Neural crest cell (in vitro differentiated cells): ENCODE measurements around the gene TRPM2. TPM values are rescaled to one million over a fixed set of nuclear protein-coding genes. Genes with fewer than 3 reads are reported as not detected.

Source experiments
- DNase-seq: peaks from one replicate; pipeline ENCODE4 v3.0.0; 2021; ENCODE audit warnings: low read depth, mixed read lengths, low spot score
- H3K27ac Mint-ChIP-seq: one replicate; pipeline ENCODE4 v1.8.0; 2021; ENCODE audit warnings: mild to moderate bottlenecking, mixed read lengths; ENCODE audit not compliant: unreplicated experiment
- H3K27me3 Mint-ChIP-seq: 2 replicates; pipeline ENCODE4 v1.8.0; 2021; ENCODE audit warnings: low read depth, mild to moderate bottlenecking, mixed read lengths
- H3K36me3 Mint-ChIP-seq: 2 replicates; pipeline ENCODE4 v1.8.0; 2021; ENCODE audit warnings: low read depth, mild to moderate bottlenecking, mixed read lengths
- H3K4me1 Mint-ChIP-seq: 2 replicates; pipeline ENCODE4 v1.8.0; 2021; ENCODE audit warnings: mixed read lengths
- H3K4me3 Mint-ChIP-seq: one replicate; pipeline ENCODE4 v1.8.0; 2021; ENCODE audit warnings: mild to moderate bottlenecking, mixed read lengths
- H3K9me3 Mint-ChIP-seq: 2 replicates; pipeline ENCODE4 v1.8.0; 2021; ENCODE audit warnings: mixed read lengths
- total RNA-seq: library from RNA; stranded (reverse); gene quantifications from 2 replicates; pipeline ENCODE4 v1.2.1, GENCODE V29; 2021
- TF ChIP-seq, protein P1 (sequence below): fragments of 200-600 bp; sonication (generic); conservative IDR thresholded peaks from 2 replicates; pipeline ENCODE4 v1.5.0; 2021; ENCODE audit warnings: antibody characterized with exemption, mild to moderate bottlenecking

Gene TRPM2
- total RNA-seq, 1 donor from 2014 or later: not detected

DNA sequence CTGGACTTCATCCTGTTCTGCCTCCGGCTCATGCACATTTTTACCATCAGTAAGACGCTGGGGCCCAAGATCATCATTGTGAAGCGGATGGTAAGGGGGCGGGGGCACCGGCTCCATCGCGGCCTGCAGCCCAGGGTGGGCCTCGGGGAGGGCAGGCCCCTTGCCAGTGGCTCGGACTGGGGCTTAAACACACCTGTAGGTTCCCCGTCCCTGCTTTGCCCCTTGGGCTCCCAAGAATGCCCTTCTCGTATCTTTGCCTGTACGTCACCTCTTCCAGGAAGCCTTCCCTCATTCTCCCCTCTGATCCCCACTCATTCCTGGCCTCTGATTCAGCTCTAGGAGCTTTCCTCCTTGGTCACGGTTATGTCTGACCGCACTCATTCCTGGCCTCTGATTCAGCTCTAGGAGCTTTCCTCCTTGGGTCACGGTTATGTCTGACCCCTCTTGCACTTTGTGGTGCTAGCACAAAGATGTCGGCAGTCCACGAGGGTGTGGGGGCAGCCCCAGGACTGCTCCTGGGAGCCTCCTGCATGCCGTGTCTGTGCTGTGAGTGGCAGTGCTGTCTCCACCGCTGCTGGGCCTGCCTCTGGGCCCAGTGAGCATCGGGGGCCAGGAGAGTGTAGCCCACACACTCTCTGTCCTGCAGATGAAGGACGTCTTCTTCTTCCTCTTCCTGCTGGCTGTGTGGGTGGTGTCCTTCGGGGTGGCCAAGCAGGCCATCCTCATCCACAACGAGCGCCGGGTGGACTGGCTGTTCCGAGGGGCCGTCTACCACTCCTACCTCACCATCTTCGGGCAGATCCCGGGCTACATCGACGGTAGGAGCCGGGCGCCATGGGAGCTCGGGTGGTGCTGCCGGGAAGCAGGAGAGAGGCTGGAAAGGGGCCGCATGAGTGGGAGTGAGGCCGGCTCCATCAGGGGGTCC, 52.8 kb downstream of the TRPM2 start:
- peaks cover 2% of the 10 kb centered on the region for H3K36me3 Mint-ChIP-seq
- H3K4me1 Mint-ChIP-seq: no peaks in the 10 kb centered on the region
- no peak overlapping the region for H3K27ac Mint-ChIP-seq
- DNase-seq: no peak
- TF ChIP-seq, protein P1, sequence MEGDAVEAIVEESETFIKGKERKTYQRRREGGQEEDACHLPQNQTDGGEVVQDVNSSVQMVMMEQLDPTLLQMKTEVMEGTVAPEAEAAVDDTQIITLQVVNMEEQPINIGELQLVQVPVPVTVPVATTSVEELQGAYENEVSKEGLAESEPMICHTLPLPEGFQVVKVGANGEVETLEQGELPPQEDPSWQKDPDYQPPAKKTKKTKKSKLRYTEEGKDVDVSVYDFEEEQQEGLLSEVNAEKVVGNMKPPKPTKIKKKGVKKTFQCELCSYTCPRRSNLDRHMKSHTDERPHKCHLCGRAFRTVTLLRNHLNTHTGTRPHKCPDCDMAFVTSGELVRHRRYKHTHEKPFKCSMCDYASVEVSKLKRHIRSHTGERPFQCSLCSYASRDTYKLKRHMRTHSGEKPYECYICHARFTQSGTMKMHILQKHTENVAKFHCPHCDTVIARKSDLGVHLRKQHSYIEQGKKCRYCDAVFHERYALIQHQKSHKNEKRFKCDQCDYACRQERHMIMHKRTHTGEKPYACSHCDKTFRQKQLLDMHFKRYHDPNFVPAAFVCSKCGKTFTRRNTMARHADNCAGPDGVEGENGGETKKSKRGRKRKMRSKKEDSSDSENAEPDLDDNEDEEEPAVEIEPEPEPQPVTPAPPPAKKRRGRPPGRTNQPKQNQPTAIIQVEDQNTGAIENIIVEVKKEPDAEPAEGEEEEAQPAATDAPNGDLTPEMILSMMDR: no peak
- H3K4me3 Mint-ChIP-seq: no peak overlapping the region
- H3K27me3 Mint-ChIP-seq: peaks cover 3% of the 10 kb centered on the region
- H3K9me3 Mint-ChIP-seq: peaks cover 9% of the 10 kb centered on the region

DNA sequence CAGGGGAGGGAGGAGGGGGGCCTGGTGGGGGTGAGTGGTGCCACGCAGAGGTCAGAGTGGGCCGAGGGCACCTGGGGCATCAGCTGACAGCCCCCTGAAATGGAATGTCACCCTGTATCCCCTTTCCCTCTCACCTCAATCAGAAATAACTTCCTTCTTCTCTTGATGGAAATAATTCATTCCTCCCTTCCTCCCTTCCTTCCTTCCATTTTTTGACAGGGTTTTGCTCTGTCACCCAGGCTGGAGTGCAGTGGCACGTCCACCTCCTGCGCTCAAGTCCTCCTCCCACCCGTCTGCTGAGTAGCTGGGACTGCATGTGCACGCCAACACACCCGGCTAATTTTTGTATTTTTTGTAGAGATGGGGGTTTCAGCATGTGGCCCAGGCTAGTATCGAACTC, 53.5 kb downstream of the TRPM2 start:
- Mint-ChIP-seq H3K9me3 (peaks cover 9% of the 10 kb centered on the region), H3K27me3 (peaks cover 3% of the 10 kb centered on the region), H3K4me3 (no peak overlapping the region), H3K36me3 (peaks cover 2% of the 10 kb centered on the region), H3K27ac (no peak overlapping the region), H3K4me1 (no peaks in the 10 kb centered on the region)
- TF ChIP-seq, protein P1: no peak
- no peak for DNase-seq

DNA sequence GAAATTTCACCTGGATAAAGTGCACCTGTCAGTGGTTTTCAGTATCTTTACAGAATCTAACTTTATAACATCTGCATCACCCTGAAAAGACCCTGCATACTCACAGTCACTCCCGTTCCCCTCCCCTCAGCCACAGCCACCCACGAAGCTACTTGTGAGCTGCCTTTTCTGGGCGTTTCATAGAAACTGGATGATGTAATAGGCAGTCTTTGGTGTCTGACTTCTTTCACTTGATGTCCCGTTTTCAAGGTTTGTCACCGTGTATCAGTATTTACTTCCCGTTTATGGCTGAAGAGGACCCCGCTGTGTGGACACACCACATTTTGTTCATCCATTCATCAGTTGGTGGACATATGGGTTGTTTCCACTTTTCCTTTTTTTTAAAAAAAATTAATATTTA, 54.1 kb downstream of the TRPM2 start:
- DNase-seq: no peak
- H3K9me3 Mint-ChIP-seq: peaks cover 9% of the 10 kb centered on the region
- H3K4me3 Mint-ChIP-seq: no peak overlapping the region
- H3K27me3 Mint-ChIP-seq: peaks cover 7% of the 10 kb centered on the region
- H3K36me3 Mint-ChIP-seq: peaks cover 3% of the 10 kb centered on the region
- TF ChIP-seq, protein P1: no peak
- H3K4me1 Mint-ChIP-seq: no peaks in the 10 kb centered on the region
- H3K27ac Mint-ChIP-seq: no peak overlapping the region

DNA sequence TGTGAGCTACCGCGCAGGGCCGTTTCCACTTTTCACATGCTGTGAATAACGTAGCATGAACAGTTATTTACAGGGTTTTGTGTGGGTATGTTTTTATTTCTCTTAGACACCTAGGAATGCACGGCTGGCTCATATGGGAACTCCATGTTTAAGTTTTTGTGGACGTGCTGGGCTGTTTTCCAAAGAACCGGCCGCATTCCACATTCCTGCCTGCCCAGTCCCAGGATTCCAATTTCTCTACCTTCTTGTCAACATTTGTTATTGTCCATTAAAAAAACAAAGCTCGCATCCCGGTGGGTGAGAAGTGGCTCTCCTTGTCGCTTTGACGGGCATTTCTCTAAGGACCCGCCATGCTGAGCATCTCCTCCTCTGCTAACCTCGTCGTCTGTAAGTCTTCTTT, 54.8 kb downstream of the TRPM2 start:
- Mint-ChIP-seq H3K27ac (no peak overlapping the region), H3K27me3 (peaks cover 12% of the 10 kb centered on the region), H3K4me3 (no peak overlapping the region), H3K9me3 (peaks cover 9% of the 10 kb centered on the region), H3K36me3 (peaks cover 4% of the 10 kb centered on the region), H3K4me1 (no peaks in the 10 kb centered on the region)
- DNase-seq: no peak
- TF ChIP-seq, protein P1: no peak

DNA sequence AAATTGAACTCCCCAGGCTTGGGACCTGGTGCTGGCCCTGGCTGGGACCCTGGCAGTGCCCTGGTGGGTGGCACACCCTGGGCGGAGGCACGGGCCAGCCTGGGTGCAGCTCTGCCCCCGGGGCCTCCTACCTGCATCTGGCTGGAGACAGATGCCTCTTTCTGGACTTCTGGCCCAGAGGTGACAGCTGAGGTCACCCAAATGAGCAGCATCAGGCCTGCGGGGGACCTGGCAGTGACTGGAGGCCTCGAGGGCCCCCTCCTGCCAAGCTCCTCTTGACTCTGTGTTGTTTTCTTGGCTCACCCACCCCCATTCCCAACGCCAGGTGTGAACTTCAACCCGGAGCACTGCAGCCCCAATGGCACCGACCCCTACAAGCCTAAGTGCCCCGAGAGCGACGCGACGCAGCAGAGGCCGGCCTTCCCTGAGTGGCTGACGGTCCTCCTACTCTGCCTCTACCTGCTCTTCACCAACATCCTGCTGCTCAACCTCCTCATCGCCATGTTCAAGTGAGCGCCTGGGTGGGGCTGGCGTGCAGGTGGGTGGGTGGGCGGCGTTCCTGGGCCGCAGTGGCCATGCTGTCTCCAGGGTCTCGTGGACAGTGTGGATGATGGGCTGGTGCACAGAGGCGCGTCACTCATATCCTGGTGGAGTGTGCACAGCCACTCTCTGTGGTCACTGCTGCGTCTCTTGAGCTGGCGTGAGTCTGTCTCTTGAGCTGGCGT, 60.3 kb downstream of the TRPM2 start:
- H3K27ac Mint-ChIP-seq: no peak overlapping the region
- no peaks in the 10 kb centered on the region for H3K4me1 Mint-ChIP-seq
- TF ChIP-seq, protein P1: no peak
- H3K9me3 Mint-ChIP-seq: peaks cover 4% of the 10 kb centered on the region
- no peak for DNase-seq
- H3K27me3 Mint-ChIP-seq: peaks cover 23% of the 10 kb centered on the region
- H3K4me3 Mint-ChIP-seq: no peak overlapping the region
- peaks cover 2% of the 10 kb centered on the region for H3K36me3 Mint-ChIP-seq
